GM19025 (cell line): ENCODE data around the gene CD63.

Source experiments
- ATAC-seq: cut with Tn5 transposase; IDR thresholded peaks from one replicate; pipeline ENCODE4 v1.9.1; 2021; ENCODE audit warnings: mild to moderate bottlenecking, low read depth, moderate library complexity; ENCODE audit not compliant: unreplicated experiment

CD63 gene

DNA sequence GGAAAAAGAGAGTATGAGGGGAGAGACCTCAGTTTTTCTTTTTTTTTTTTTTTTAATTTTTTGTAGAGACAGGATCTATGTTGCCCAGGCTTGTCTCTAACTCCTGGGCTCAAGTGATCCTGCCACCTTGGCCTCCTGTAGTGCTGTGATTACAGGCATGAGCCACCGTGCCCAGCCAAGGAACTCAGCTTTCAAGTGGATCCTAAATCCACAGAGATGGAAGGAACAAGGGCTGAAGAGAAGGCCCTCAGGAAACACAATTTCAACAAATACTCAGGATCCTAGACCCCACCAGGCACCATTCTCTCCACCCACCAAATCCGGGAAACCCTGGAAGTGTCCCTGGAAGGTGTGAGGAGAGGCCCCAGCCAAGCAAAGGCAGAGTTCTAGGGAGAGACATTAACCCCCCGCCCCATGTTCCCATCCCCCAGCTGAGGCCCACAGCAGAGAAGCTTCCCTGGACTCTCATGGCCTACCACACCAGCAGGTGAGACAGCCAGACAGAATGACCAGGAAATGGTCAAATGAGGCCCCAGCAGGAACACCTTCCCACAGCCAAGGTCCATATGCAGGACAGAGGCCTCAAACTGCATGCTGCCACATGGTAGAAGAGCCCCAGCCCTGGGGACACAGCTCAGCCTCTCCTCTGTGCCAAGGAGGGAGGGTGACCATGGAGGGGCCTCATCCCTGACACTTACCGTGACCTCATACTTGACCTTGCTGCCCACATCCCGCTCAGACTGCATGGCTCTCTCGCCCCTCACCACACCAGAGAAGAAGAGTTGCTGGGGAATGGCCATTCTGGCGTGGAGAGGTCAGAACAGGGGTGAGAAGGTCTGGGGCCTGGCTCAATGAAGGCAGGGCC, 35.3 kb downstream of the CD63 start:
- no peak for ATAC-seq

DNA sequence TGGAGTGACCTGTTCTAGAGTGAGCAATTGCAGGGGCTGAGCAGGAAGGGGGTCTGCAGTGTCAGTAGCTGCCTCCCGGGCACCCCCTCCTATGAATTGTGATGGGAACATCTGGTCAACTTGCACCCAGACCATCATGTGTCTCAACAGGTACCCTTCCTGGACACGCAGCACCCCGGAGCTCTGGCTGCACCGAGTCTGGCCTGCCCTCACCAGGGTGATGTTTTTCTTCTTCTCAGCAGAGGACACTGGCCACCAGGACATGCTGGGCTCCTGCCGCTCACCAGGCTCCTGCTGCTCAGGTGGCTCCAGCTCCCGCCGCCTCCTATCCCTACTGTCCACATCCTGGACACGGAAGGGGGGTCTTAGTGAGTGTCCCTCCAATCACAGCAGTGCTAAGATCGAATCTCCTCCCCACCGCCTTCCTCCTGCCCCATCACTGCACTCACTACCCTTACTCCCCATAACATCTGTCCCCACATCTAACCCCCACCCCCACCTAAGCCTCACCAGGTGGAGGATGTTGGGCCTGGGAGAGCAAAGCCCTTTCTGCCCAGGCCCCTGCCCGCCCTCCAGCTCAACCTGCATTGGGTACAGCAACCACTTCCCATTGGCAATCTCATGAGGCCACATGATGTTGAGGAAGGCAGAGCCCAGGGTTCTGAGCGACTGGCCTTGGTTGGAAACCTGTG, 36.0 kb downstream of the CD63 start:
- ATAC-seq, result no peak

DNA sequence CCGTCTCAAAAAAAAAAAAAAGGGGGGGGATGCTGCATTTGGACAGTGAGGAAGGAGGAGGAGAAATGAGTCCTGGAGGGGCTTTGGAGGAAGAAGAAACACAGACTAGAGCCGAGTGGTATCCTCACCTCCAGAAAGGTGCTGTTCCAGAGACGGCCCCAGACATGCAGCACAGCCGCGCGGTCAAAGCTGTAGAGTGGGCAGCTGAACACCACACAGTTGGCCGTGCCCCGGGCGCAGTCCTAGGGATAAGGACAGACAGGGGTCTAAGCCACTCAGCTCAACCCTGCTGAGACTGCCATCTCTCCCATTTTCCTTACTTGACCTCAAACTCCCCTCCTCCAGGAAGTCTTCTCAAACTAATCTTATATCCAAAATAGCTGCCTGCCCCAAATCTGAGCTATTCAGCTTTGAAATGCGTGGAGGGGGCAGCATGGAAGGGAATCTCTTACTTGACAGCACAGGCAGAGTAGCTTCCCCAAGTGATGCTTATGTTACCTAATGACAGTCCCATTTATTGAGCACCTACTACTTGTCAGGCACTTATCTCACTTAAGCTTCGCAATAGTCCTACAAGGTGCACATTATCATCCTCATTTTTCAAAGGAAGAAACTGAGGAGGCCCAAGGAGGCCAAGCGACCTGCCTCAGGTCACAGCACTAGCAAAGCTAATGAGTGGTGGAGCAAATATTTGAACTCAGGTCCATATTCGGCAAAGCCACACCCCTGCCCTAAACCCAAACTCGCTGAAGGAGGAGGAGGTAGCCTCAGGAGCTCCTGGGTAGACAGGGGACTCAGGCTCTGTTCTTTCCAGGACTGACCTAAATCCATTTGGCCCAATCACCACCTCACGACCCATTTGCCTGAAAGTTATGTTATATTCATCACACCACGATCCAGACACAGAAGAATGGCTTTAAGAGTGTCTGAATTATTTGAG, 39.8 kb downstream of the CD63 start:
- ATAC-seq, result no peak

- no peak for ATAC-seq
Observed at GRCh38 chr12:55687746-55688145, 41.1 kb downstream of the CD63 start.

- no peak for ATAC-seq
Observed at GRCh38 chr12:55686366-55687010, 42.3 kb downstream of the CD63 start.

DNA sequence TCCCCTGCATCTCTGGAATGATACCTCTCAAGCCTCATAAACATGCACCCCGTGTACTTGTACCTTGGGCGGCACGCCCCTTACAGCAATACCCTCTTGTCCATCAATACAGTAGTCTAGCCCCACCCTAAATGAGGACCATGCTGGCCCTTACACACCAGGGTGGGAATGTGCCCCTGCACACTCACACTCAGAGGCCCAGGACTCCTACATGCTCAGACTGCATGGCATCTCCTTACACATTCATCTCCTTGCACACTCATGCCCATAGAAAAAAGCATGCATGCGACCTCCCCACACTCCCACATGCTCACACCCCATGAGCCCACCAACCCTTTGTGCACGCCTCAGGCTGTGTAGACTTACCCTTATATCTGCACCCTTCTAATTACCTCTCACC, 43.1 kb downstream of the CD63 start:
- no peak for ATAC-seq

DNA sequence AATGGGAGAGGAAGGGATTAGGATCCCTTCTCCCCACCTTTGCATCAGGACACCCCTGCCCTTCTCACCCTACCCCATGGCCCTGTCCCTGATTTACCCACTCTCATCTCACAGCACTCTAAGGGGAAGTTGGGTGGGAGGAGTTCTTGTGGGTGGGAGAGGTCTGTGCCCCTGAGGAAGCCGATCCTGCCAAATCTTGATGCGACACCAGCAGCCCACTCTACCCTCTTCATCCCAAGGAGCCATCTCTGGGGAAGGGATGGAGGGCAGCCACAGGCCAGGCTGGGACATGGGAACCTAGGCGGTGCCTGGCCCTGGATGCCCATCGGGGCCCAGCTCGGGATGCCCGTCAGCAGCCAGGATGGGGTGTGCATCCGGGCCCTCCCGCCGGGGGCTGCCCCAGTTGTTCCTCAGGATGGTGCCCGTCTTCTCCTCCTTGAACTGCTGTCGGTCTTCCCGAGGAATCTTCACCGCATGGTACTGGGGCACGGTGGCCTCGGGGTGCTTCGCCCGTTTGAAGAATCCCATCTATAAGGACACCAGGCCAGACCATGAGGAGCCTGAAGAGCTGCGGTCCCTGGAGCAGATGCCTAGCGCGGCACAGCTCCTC, 43.9 kb downstream of the CD63 start:
- no peak for ATAC-seq

DNA sequence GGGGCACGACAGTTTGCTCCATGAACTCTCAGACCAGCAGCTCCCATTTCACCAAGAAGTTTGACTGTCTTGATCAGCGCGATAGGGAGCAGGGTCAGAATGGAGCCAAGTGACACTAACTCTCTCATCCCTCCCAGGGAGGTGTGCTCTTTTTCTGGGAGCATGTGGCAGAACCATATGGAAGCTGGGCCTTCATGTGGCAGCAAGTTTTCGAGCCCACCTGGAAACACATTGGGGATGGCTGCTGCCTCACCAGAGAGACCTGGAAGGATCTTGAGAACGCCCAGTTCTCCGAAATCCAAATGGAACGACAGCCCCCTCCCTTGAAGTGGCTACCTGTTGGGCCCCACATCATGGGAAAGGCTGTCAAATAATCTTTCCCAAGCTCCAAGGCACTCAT, 45.1 kb downstream of the CD63 start:
- ATAC-seq, result no peak

GRCh38 chr12:55682087-55682796, 46.6 kb downstream of the CD63 start:
- ATAC-seq, result no peak

DNA sequence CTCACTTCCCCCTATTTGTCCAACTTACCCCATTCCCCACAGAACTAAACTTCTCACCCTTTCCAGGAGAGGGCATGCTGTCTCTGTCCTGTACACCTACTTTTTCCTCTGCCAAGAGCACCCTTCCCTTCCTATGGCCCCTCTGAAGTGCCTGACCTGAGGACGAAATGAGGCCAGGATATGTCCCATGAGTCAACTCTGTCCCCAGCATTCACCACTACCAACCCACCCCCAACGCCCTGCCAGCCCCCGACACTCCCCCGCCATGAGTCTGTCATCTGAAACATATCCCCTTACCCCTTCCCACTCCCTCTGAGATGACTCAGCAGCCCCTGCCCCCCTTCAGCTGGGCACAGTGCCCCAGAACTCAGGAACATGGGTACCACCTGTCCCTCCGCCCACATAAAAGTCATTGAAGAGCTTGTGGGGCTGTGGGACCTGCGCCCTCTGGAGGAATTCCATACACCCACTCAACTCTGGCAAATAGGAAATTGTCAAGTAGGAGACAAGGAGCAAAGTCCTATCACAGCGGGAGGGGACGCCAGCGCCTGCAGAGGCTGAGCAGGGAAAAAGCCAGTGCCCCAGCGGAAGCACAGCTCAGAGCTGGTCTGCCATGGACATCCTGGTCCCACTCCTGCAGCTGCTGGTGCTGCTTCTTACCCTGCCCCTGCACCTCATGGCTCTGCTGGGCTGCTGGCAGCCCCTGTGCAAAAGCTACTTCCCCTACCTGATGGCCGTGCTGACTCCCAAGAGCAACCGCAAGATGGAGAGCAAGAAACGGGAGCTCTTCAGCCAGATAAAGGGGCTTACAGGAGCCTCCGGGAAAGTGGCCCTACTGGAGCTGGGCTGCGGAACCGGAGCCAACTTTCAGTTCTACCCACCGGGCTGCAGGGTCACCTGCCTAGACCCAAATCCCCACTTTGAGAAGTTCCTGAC, 47.4 kb downstream of the CD63 start:
- no peak for ATAC-seq

DNA sequence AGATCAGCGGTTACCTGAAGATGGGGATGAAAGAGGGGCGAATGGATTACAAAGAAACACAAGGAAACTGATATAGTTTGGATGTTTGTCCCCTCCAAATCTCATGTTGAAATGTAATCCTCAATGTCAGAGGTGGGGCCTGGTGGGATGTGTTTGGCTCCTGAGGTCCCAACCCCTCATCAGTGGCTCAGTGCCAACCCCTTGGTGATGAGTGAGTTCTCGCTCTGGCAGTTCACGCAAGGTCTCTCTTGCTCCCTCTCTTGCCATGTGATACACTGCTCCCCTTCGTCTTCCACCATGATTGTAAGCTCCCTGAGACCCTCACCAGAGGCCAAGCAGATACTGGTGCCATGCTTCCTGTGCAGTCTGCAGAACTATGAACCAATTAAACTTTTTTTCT, 49.1 kb downstream of the CD63 start:
- ATAC-seq, result no peak

GRCh38 chr12:55676707-55677106, 52.1 kb downstream of the CD63 start:
- ATAC-seq, result no peak

DNA sequence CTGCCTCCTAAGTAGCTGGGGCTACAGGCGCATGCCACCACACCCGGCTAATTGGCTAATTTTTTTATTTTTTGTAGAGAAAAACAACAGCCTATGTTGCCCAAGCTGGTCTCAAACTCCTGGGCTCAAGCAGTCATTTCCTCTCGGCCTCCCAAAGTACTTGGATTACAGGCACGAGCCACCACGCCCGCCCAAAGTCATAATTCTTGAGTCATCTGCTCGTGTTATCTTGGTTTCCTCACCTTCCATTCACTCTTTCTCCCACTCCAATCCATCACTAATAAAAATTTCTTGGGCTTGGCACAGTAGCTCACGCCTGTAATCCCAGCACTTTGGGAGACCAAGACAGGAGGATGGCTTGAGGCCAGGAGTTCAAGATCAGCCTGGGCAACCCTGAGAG, 53.1 kb downstream of the CD63 start:
- no peak for ATAC-seq
